AG09319 (cell line): ENCODE measurements around the gene SSBP4.

ENCODE experiments used
- DNase-seq: peaks from one replicate; pipeline ENCODE4 v3.0.0-alpha.2; 2010; ENCODE audit warnings: low read depth; ENCODE audit errors: extremely low read depth
- CTCF ChIP-seq: IDR thresholded peaks from 2 replicates; pipeline ENCODE4 v1.5.1; 2011; ENCODE audit warnings: low read depth, mild to moderate bottlenecking, inconsistent platforms, low read length, moderate library complexity

Gene SSBP4

DNA sequence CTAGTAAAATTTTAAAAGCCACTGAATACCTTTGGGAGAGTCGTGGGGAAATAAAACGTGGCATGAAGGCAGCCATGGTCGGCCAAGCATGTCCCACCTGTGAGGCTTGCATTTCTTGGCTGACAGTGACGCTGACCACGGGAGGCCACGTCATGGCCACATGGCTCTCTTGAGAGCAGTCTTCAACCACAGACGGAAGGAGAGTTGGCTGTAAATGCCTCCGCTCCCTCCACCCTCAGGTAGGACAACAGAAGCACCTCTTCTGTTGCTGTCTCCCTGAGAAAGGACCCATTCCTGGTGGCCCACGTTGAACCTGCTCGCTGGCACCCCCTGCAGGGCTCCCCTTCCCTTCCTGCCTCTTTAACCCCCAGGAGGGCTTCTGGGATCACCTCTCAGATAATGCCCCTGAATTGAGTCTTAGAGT lies 11.1 kb upstream of the SSBP4 start:
- DNase-seq = no peak
- peak; percentile 44 for TF ChIP-seq CTCF

DNA sequence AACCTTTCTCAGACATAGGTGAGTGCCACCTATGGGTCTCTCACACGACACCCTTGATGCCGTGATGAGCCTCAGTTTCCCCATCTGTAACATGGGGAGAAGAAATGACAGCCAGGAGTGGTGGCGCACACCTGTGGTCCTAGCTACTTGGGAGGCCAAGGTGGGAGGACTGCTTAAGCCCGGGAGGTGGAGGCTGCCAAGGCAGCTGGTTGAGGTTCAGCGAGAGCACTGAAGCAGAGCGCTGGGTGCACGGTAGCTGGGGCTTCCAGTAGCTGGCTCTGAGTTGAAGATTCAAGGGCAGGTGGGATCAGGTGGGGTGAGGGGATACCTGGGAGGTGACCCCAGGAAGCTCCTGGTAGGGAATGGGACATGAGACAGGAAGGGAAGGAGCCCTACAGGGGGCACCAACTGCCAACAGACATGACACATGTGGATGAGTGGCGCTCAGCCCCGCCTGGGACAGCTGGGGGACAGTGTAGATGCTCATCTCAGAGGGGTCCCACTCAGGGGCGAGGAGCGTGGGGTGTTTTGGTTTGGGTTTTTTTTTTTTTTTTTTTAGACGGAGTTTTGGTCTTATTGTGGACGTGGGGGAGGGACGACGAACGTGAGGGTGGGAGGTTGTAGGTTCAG lies 6.5 kb upstream of the SSBP4 start:
- no peak for DNase-seq

GRCh38 chr19:18414504-18415177 lies 4.6 kb upstream of the SSBP4 start:
- DNase-seq = no peak
- no peak for TF ChIP-seq CTCF

More for the DNA sequence above, 6.5 kb upstream of the SSBP4 start:
- no peak for TF ChIP-seq CTCF

- DNase-seq = peak; percentile 71
- TF ChIP-seq CTCF = no peak; the same call in 1 of the 2 replicates
Measured at GRCh38 chr19:18415178-18415867, 3.9 kb upstream of the SSBP4 start.

DNA sequence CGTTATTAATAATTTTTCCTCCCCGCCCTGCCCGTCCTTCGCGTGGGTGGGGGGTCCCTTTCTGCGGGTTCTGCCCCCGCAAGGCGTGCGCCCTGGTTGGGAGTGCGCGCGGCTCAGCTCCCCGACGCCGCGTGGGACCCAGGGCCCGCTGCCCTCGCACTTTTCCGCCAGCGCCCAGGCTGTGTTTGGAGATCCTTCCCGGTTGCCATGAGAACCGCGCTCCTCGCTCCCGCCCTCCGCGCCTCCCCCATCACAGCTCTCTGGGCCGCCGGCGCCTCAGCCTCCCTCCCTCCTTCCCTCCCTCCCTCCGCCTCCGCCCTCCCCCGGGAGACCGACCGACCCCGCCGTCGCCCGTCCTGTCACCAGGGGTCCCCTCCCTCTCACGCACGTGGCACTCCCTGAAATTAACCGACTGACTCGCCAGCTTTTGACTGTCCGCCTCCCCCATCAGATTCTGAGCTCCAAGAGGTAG lies 2.4 kb upstream of the SSBP4 start:
- DNase-seq = peak; percentile 71
- TF ChIP-seq CTCF = no peak

DNA sequence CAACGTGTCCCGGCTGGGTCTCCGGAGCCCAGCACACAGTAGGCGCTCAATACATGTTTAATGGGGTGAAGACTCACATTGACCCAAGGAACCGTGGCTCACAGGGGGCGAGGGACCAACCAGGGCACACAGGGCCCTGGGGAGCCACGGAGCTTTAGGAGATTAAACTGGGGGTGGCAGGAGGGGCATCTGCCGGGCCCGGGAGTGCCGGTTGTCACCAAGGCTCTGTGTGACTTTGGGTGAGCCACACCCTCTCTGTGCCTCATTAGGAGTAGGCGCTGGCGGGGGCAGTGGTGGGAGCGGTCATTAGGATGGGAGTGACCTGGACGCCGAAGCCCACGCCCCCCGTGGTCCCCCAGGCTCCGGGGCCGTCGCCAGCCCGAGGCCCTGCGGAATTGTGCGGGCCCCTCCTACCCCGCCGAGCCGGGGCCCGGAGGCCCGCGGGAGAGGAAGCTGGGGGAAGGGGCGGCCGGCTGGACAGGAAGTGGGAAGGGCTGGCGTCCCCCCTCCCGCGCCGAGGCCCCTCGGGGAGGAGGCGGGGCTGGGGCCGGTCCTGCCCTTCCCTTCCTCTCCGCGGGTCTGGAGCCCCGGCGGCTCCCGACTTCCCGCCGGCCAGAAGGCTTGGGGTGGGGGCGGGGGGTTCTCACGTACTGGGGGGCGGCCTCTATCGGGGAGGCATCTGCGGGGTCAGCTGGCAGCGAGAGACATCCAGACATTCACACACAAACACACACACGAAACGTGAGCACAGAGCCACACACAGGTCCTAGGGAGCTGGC lies 1.8 kb upstream of the SSBP4 start:
- DNase-seq = no peak
- TF ChIP-seq CTCF = no peak
